ENCODE results near the gene TAF4B.
"Not testable (repeated sequence)": the region's sequence is repeated elsewhere in the genome, so short reads cannot be mapped to it uniquely, and the experiment has no call there.

The TAF4B gene

DNA sequence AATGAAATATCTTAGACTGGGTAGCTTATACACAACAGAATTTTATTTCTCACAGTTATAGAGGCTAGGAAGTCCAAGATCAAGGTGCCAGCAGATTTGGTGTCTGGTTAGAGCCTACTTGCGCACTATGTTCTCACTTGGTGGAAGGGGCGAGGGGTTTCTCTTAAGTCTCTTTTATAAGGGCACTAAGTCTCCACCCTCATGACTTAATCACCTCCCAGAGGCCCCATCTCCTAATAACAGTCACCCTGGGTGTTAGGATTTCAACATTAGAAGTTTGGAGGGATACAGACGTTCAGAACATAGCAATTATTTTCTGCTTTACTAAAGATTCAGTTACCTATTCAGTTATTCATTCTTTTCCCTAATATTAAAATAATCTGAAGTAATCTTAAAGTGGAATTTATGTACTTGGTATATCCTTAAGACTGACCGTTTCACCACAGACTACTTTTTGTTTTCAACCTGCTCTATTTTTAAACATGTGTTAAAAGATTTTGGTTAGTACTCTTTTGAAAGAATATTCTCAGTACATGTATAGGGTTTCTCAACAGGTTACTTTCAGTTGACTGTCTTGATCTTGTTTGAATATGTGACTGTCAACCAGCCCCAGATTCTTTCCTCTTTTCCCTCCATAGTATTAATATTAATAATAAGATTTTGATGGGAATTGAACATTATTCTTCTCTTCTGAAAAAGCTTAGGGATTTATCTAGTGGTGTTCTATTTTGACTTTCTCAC lies 130.0 kb downstream of the TAF4B start:
- Histone ChIP-seq H3K36me3 (ENCODE audit: insufficient read depth, low read depth, low read length) (peaks cover 12% of the 10 kb centered on the region; the same call in 1 of the 2 replicates), H3K4me1 (ENCODE audit: insufficient read depth, low read length) (no peaks in the 10 kb centered on the region), H3K4me3 (ENCODE audit: low read length) (no peak overlapping the region), H3K27ac (ENCODE audit: low read length) (no peak overlapping the region), H3K27me3 (ENCODE audit: insufficient read depth, low read length) (no peaks in the 10 kb centered on the region), H3K9me3 (ENCODE audit: insufficient read depth, low read depth, low read length) (no peaks in the 10 kb centered on the region), H3K9ac (ENCODE audit: low read depth, low read length) (no peak overlapping the region)

DNA sequence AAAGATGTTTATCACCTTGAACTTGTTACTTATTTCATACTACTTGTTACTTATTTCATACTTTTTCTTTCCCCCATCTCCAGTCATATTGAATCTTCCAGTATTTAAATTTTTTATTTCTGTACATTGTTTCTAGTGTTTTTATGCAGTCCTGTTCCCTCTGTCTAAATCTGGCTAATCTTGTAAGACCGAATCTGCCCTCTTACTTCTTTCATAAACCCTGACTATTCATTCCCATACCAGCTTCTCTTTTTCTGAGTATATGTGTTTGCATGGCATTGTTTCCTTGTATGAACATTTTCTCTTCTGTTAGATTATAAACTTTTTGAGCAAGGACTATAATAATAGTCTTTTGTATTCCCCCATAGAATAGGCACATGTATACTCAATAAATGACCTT lies 131.7 kb downstream of the TAF4B start:
- Histone ChIP-seq H3K36me3 (ENCODE audit: insufficient read depth, low read depth, low read length) (peaks cover 12% of the 10 kb centered on the region; the same call in 1 of the 2 replicates), H3K27ac (ENCODE audit: low read length) (no peak overlapping the region), H3K9me3 (ENCODE audit: insufficient read depth, low read depth, low read length) (no peaks in the 10 kb centered on the region), H3K27me3 (ENCODE audit: insufficient read depth, low read length) (no peaks in the 10 kb centered on the region), H3K9ac (ENCODE audit: low read depth, low read length) (no peak overlapping the region), H3K4me3 (ENCODE audit: low read length) (no peak overlapping the region), H3K4me1 (ENCODE audit: insufficient read depth, low read length) (no peaks in the 10 kb centered on the region)

DNA sequence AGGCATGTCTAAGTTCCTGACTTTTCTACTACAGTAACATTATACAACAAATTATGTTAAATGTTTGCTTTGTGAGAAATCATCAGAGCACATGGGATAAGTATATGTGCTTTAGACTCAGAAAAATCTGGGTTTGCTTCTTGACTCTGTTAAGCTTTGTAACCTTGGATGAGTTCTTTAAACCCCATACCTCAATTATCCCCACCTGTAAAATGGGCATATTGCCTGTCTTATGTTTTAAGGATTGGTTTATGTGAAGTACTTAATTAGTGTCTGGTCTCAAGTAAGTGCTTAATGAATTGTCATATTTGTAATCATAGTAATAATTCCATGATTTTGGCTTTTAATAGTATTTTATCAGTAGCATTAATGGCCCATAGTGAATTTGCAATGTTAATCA lies 135.8 kb downstream of the TAF4B start:
- Histone ChIP-seq H3K9ac (ENCODE audit: low read depth, low read length) (no peak overlapping the region), H3K27ac (ENCODE audit: low read length) (no peak overlapping the region), H3K4me1 (ENCODE audit: insufficient read depth, low read length) (no peaks in the 10 kb centered on the region), H3K27me3 (ENCODE audit: insufficient read depth, low read length) (no peaks in the 10 kb centered on the region), H3K9me3 (ENCODE audit: insufficient read depth, low read depth, low read length) (no peaks in the 10 kb centered on the region), H3K36me3 (ENCODE audit: insufficient read depth, low read depth, low read length) (peaks cover 12% of the 10 kb centered on the region; the same call in 1 of the 2 replicates), H3K4me3 (ENCODE audit: low read length) (no peak overlapping the region)

DNA sequence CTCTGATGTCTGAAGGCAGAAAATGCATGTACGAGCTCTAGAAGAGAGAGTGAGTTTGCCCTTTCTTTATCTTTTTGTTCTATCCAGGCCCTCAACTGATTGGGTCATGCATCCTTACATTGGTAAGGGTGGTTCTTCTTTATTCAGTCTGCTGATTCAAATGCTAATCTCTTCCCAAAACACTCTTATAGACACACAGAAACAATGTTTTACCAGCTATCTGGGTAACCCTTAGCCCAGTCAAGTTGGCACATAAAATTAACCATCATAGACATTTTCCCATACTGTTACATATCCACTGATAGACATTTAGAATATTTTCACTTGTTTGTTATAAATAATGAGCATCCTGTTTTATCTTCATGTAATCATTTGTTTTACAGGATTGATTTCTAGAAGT lies 141.2 kb downstream of the TAF4B start:
- H3K4me3 ChIP-seq (ENCODE audit: low read length) = no peak overlapping the region
- H3K4me1 ChIP-seq (ENCODE audit: insufficient read depth, low read length) = 0 out of 2 replicates have a peak, but pooled peaks cover 10% of the 10 kb centered on the region
- no peaks in the 10 kb centered on the region for H3K36me3 ChIP-seq (ENCODE audit: insufficient read depth, low read depth, low read length)
- H3K9ac ChIP-seq (ENCODE audit: low read depth, low read length) = no peak overlapping the region
- H3K27ac ChIP-seq (ENCODE audit: low read length) = no peak overlapping the region
- H3K9me3 ChIP-seq (ENCODE audit: insufficient read depth, low read depth, low read length) = no peaks in the 10 kb centered on the region
- H3K27me3 ChIP-seq (ENCODE audit: insufficient read depth, low read length) = no peaks in the 10 kb centered on the region

DNA sequence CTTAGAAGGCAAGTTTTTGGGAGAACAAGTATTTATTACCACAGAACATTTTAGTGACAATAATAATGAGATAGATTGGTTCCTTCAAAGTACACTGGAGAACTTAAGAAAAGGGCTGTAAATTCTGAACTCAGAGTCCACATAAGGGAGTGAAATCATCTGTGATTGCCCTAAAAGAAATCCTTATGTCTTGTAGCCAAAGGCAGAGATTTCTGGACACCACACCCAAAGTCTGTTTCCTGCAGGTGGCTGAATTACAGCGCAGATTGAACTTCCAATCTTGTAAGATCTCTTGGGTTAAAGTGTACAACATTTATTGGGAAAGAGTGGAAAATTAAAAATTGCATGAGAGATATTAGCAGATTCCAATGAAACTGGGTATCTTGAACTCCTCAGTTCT lies 143.8 kb downstream of the TAF4B start:
- H3K9me3 ChIP-seq (ENCODE audit: insufficient read depth, low read depth, low read length) = no peaks in the 10 kb centered on the region
- H3K4me3 ChIP-seq (ENCODE audit: low read length) = no peak overlapping the region
- H3K4me1 ChIP-seq (ENCODE audit: insufficient read depth, low read length) = 0 out of 2 replicates have a peak, but pooled peaks cover 10% of the 10 kb centered on the region
- no peak overlapping the region for H3K27ac ChIP-seq (ENCODE audit: low read length)
- no peaks in the 10 kb centered on the region for H3K27me3 ChIP-seq (ENCODE audit: insufficient read depth, low read length)
- no peak overlapping the region for H3K9ac ChIP-seq (ENCODE audit: low read depth, low read length)
- H3K36me3 ChIP-seq (ENCODE audit: insufficient read depth, low read depth, low read length) = no peaks in the 10 kb centered on the region

DNA sequence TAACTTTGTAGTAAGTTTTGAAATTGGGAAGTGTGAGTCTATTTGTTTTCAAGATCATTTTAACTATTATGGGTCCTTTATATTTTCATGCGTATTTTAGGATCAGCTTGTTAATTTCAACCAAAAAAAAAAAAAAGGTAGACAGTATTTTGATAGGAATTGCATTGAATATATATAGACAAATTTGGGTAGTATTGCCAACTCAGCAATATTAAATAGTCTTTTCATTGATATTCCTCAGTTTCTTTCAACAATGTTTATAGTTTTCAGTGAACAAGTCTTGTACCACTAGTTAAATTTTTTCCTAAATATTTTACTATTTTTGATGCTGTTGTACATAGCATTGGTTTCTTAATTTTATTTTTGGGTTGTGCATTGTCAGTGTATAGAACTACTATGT lies 149.9 kb downstream of the TAF4B start:
- H3K27ac ChIP-seq (ENCODE audit: low read length) = no peak overlapping the region
- H3K4me3 ChIP-seq (ENCODE audit: low read length) = no peak overlapping the region
- H3K9ac ChIP-seq (ENCODE audit: low read depth, low read length) = no peak overlapping the region
- no peaks in the 10 kb centered on the region for H3K9me3 ChIP-seq (ENCODE audit: insufficient read depth, low read depth, low read length)
- H3K4me1 ChIP-seq (ENCODE audit: insufficient read depth, low read length) = no peaks in the 10 kb centered on the region
- no peaks in the 10 kb centered on the region for H3K36me3 ChIP-seq (ENCODE audit: insufficient read depth, low read depth, low read length)
- no peaks in the 10 kb centered on the region for H3K27me3 ChIP-seq (ENCODE audit: insufficient read depth, low read length)

DNA sequence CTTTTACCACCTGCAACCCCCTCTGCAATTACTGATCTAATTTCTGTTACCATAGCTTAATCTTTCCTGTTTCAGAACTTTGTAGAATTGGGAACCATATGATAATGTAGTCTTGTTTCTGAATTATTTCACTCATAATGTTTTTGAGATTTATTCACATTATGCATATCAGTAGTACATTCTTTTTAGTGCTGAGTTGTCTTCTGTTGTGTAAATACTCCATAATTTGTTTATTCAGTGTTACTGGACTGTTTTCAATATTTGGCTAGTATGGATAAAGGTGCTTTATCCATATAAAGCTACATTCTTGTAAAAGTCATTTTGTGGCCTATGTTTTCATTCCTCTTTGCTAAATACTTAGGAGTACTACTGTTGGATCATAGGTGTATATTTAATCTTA lies 152.5 kb downstream of the TAF4B start:
- no peaks in the 10 kb centered on the region for H3K9me3 ChIP-seq (ENCODE audit: insufficient read depth, low read depth, low read length)
- no peaks in the 10 kb centered on the region for H3K36me3 ChIP-seq (ENCODE audit: insufficient read depth, low read depth, low read length)
- H3K4me1 ChIP-seq (ENCODE audit: insufficient read depth, low read length) = no peaks in the 10 kb centered on the region
- H3K4me3 ChIP-seq (ENCODE audit: low read length) = no peak overlapping the region
- H3K27me3 ChIP-seq (ENCODE audit: insufficient read depth, low read length) = no peaks in the 10 kb centered on the region
- H3K9ac ChIP-seq (ENCODE audit: low read depth, low read length) = no peak overlapping the region
- H3K27ac ChIP-seq (ENCODE audit: low read length) = no peak overlapping the region

DNA sequence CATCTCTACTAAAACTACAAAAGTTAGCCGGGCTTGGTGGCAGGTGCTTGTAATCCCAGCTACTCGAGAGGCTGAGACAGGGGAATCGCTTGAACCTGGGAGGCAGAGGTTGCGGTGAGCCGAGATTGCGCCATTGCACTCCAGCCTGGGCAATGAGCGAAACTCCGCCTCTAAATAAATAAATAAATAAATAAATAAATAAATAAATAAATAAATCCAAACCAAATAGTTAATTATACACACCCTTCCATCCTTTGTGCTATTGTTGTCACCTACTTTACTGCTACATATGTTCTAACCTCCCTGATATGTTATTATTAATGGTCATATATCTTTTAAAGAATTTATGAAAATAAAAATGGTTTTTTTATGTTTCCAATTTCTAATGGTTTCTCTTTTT lies 155.3 kb downstream of the TAF4B start:
- not testable (repeated sequence) for H3K36me3 ChIP-seq (ENCODE audit: insufficient read depth, low read depth, low read length); H3K27ac ChIP-seq (ENCODE audit: low read length); H3K4me1 ChIP-seq (ENCODE audit: insufficient read depth, low read length); H3K9ac ChIP-seq (ENCODE audit: low read depth, low read length); H3K4me3 ChIP-seq (ENCODE audit: low read length); H3K27me3 ChIP-seq (ENCODE audit: insufficient read depth, low read length); H3K9me3 ChIP-seq (ENCODE audit: insufficient read depth, low read depth, low read length)

DNA sequence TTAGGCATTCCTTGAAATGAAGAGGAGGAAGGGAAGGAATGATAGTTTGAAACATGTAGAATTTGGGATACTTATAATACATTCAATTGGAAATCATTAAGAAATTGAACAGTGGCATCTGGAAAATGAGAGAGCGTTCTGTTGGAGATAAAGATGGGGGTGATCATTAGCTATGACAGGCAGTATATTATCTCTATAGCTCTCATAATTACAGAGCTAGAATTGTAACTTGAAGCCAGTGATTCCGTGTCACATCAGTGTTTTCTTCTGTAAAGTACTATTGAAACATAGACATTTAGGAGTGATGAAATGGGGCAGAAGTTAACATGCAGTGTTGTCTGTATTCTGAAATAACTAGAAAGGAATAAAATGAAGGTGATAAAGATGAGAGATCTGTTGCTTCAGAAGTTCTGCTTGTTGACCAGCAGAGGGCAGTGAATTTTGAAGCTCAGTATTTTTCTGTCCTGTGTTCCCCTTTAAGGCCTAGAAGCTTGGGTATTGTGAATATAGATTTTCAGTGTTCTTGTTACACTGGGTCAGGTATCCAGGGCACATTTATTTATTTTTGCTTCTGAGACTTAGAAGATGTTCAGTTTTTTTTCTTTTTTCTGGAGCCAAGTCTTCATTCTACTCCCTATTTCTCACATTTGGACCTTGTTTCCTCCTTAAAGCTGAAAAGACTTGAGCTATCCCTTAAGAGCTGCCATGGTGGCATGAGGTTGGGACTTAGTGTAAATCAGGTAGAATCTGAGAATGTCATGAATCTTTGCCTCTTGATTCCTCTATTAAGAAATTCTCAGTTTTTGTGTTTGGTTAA lies 157.4 kb downstream of the TAF4B start:
- Histone ChIP-seq H3K36me3 (ENCODE audit: insufficient read depth, low read depth, low read length) (no peaks in the 10 kb centered on the region), H3K9me3 (ENCODE audit: insufficient read depth, low read depth, low read length) (no peaks in the 10 kb centered on the region), H3K27me3 (ENCODE audit: insufficient read depth, low read length) (no peaks in the 10 kb centered on the region), H3K4me3 (ENCODE audit: low read length) (no peak overlapping the region), H3K27ac (ENCODE audit: low read length) (no peak overlapping the region), H3K4me1 (ENCODE audit: insufficient read depth, low read length) (no peaks in the 10 kb centered on the region), H3K9ac (ENCODE audit: low read depth, low read length) (no peak overlapping the region)

DNA sequence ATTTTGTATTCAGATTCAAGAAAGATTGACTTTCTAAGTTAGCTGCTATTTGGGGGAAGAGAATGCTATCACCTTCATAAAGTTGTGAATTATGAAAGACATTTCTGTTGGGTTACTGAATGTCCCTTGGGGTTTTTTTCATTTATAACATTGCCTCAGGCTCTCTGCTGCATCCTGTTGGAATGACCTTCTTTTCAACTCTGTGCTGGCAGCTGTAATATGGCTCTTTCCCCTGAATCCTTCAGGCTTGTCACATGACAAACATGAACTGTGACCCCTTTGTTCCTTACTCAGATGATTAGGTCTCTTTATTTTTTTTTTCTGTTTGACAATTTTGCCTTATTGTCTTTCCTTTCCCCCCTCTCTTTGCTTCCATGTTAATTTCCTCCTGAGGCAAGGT lies 159.8 kb downstream of the TAF4B start:
- H3K4me1 ChIP-seq (ENCODE audit: insufficient read depth, low read length) = no peaks in the 10 kb centered on the region
- H3K4me3 ChIP-seq (ENCODE audit: low read length) = no peak overlapping the region
- no peak overlapping the region for H3K27ac ChIP-seq (ENCODE audit: low read length)
- H3K9ac ChIP-seq (ENCODE audit: low read depth, low read length) = no peak overlapping the region
- peaks cover 18% of the 10 kb centered on the region for H3K36me3 ChIP-seq (ENCODE audit: insufficient read depth, low read depth, low read length)
- no peaks in the 10 kb centered on the region for H3K9me3 ChIP-seq (ENCODE audit: insufficient read depth, low read depth, low read length)
- H3K27me3 ChIP-seq (ENCODE audit: insufficient read depth, low read length) = no peaks in the 10 kb centered on the region

DNA sequence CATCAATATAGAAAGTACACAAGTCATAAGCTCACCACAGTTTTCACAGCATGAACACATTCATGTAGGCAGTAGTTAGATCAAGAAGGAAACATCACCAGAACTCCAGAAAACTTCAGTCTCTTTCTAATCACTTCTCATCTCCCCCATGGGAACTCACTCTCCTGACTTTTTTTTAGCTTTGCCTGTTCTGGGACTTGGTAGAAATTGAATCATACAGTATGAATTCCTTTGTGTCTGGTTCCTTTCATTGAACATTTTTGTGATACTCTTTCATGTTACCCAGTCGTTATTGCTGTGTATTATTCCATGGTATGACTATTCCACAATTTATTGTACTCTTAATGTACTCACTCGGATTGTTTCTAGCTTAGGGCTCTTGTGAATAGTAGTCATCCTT lies 160.2 kb downstream of the TAF4B start:
- H3K9ac ChIP-seq (ENCODE audit: low read depth, low read length) = no peak overlapping the region
- H3K4me1 ChIP-seq (ENCODE audit: insufficient read depth, low read length) = no peaks in the 10 kb centered on the region
- H3K27me3 ChIP-seq (ENCODE audit: insufficient read depth, low read length) = no peaks in the 10 kb centered on the region
- H3K36me3 ChIP-seq (ENCODE audit: insufficient read depth, low read depth, low read length) = peaks cover 21% of the 10 kb centered on the region
- H3K27ac ChIP-seq (ENCODE audit: low read length) = no peak overlapping the region
- no peaks in the 10 kb centered on the region for H3K9me3 ChIP-seq (ENCODE audit: insufficient read depth, low read depth, low read length)
- no peak overlapping the region for H3K4me3 ChIP-seq (ENCODE audit: low read length)

DNA sequence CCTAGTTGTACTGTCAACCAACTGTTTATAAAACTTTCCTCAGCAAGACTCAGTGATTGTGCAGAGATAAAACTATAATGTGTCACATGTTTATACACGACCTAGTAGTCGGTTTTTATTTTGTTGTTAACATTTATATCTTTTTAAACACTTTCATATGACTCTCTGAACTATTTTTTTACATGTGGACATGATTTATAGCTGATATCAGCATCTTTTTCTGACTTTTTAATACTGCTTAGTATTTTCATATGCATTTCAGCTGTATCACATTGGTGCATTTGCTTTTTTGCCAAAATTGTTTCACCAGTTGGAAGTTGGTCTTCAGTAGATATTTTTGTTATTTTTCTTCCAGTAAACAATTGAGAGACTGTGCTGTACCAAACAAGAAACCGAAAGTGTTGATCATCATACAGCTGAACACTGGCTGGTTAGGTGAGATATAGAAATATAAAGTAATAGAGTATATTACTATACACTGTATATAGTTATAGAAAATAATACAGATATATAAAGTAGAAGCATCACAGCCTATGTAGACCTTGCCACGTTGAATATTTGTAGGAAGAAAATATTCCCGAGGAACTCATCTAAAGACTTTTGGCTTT lies 167.9 kb downstream of the TAF4B start:
- no peaks in the 10 kb centered on the region for H3K27me3 ChIP-seq (ENCODE audit: insufficient read depth, low read length)
- no peaks in the 10 kb centered on the region for H3K9me3 ChIP-seq (ENCODE audit: insufficient read depth, low read depth, low read length)
- H3K36me3 ChIP-seq (ENCODE audit: insufficient read depth, low read depth, low read length) = peaks cover 20% of the 10 kb centered on the region
- H3K27ac ChIP-seq (ENCODE audit: low read length) = no peak overlapping the region
- no peak overlapping the region for H3K9ac ChIP-seq (ENCODE audit: low read depth, low read length)
- H3K4me1 ChIP-seq (ENCODE audit: insufficient read depth, low read length) = no peaks in the 10 kb centered on the region
- H3K4me3 ChIP-seq (ENCODE audit: low read length) = no peak overlapping the region

All from iPS-20b (cell line).